NCI-H1417 treated with DMSO at 0.1 percent for 48 hours (cell line): ENCODE data around the gene TK2.
"Not testable (repeated sequence)": the region's sequence is repeated elsewhere in the genome, so short reads cannot be mapped to it uniquely, and the experiment has no call there.

Experiments
- DNase-seq: peaks from one replicate; lab custom pipeline; 2025; lab: John Stamatoyannopoulos, UW

TK2 gene

DNA sequence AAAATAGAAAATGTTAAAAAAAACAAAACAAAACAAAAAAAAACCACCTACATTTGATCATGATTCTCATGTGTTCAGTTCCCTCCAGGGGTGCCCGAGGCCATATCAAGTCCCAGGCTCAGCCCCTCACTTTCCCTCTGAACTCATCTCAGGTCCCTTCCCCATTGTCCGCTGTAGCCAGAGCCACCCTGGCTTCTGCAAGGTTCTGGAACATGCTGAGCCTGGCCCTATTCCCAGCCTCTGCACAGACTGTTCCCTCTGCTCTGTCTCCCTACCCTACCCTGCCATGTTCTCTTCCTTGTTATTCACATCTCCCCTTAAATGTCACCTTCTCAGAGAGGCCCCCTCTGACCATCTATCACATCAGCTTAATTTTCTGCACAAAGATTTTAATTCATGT is 46.9 kb downstream of the TK2 start:
- no peak for DNase-seq

DNA sequence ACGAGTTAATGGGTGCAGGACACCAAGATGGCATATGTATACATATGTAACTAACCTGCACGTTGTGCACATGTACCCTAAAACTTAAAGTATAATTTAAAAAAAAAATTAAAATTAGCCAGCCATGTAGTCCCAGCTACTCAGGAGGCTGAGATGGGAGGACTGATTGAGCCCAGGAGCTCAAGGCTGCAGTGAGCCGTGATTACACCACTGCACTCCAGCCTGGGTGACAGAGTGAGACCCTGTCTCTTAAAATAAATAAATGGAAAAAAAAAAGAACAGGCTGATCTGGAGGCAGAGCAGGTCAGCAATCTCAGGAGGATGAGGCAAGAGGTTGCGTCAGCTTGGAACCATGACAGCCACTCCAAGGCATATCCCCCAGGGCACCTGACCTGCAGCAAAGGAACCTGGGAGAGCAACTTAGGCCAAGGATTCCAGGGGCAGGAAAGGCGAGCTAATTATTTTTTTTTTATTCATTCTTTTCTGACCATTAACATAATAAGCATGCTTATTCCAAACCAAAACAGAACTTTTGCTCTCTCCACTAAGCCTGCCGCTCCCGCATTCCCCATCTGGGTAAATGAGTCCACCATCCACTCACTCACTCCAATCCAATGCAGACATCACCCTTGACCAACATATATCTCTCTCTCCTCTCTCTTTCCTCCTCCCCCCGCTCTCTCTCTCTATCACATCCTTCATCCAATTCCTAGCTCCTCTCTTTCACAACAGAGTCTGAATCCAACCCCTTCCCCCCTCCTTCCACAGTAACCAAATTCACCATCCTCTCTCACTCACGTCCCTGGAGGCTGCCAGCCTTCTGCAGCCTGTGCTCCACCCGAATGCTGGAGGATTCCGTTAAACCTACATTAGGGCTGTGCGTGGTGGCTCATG is 47.7 kb downstream of the TK2 start:
- DNase-seq = no peak

DNA sequence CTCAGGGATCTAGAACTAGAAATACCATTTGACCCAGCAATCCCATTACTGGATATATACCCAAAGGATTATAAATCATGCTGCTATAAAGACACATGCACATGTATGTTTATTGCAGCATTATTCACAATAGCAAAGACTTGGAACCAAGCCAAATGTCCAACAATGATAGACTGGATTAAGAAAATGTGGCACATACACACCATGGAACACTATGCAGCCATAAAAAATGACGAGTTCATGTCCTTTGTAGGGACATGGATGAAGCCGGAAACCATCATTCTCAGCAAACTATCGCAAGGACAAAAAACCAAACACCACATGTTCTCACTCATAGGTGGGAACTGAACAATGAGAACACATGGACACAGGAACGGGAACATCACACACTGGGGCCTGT is 48.4 kb downstream of the TK2 start:
- not testable (repeated sequence) for DNase-seq

DNA sequence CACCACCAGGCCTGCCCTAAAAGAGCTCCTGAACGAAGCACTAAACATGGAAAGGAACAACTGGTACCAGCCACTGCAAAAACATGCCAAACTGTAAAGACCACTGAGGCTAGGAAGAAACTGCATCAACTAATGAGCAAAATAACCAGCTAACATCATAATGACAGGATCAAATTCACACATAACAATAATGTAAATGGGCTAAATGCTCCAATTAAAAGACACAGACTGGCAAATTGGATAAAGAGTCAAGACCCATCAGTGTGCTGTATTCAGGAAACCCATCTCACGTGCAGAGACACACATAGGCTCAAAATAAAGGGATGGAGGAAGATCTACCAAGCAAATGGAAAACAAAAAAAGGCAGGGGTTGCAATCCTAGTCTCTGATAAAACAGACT is 52.0 kb downstream of the TK2 start:
- DNase-seq = not testable (repeated sequence)

DNA sequence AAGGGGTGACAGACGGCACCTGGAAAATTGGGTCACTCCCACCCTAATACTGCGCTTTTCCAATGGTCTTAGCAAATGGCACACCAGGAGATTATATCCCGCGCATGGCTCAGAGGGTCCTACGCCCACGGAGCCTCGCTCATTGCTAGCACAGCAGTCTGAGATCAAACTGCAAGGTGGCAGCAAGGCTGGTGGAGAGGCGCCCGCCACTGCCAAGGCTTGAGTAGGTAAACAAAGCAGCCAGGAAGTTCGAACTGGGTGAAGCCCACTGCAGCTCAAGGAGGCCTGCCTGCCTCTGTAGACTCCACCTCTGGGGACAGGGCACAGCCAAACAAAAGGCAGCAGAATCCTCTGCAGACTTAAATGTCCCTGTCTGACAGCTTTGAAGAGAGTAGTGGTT is 53.7 kb downstream of the TK2 start:
- not testable (repeated sequence) for DNase-seq

DNA sequence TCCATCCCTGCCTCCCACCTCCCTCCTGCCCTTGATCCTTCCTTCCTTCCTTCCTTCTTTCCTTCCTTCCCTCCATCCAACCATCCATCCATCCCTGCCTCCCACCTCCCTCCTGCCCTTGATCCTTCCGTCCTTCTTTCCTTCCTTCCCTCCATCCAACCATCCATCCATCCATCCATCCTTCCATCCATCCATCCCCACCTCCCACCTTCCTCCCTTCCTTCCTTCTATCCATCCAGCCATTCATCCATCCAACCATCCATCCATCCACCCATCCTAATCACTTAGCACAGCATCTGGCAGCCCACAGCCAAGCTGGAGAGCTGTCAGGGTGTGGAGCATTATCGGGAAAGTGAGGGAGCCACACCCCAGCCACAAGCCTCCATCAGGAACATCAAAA is 54.5 kb downstream of the TK2 start:
- no peak for DNase-seq

DNA sequence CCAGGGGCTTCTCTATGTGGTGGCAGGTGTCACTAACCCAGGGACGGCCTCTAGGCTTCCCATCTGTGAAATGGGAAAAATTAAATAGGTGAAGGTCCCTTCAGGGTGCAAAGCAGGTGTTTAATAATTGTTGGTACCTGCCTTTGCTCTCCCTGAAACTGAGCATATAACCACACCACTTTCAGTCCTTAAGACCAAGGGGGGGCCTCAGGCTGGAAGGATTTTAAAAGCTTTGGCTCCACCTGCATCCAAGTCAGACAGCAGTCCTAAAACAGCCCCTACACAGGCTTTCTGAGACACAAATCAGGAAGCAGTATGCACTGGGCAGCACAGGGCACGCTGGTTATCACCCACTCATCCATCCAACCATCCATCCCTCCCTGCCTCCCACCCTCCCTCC is 55.0 kb downstream of the TK2 start:
- no peak for DNase-seq

DNA sequence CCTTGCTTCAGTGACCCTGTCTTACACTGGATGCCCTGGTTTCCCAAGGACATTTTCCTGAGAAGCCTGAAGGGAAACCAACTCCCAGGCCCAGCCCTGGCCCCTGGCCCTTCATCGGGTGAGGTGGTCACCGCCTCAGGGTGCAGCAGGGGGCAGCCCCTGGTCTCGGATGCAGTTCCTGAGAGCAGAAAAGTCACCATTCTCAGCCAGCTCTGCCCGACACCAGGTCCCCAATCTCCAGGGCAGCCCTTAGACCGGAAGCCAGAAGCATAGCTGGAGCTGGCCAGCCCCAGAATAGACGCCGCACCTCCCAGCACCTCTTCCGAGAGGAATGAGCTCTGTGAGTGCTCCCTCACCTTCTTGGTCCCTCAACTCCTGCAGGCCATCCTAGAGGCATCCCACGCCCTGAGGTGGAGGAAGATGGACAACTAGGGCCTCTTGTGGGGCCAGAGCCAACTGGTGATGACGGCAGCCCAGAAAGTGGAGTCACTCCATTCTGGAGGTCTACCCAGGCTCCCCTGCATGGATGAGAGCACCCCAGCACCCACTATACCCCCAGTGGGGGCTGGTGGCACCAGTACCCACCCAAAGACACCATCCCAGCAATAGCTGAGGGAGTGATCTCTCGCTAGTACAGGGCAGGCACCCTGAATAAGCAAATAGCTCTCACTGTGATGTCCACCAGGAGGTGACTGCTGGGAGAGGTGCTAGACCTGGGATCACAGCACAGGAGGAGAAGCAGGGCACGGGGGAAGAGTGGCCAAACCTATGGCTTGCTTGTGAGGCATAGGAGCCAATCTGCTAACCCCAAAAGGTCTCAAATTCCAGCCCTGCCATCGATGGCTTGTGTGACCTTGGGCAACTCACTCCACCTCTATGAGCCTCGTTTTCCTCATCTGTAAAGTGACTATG is 56.2 kb downstream of the TK2 start:
- no peak for DNase-seq

DNA sequence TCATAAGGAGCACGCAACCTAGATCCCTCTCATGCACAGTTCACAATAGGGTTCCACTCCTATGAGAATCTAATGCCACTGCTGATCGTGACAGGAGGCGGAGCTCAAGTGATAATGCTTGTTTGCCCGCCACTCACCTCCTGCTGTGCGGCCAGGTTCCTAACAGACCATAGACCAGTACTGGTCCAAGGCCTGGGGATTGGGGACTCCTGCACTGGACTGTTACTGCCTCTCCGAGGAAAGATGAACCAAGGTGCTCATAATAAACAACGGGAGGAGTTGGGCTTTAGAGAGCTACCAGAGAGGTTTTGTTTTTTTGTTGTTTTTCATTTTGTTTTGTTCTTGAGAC is 58.2 kb downstream of the TK2 start:
- DNase-seq = no peak

DNA sequence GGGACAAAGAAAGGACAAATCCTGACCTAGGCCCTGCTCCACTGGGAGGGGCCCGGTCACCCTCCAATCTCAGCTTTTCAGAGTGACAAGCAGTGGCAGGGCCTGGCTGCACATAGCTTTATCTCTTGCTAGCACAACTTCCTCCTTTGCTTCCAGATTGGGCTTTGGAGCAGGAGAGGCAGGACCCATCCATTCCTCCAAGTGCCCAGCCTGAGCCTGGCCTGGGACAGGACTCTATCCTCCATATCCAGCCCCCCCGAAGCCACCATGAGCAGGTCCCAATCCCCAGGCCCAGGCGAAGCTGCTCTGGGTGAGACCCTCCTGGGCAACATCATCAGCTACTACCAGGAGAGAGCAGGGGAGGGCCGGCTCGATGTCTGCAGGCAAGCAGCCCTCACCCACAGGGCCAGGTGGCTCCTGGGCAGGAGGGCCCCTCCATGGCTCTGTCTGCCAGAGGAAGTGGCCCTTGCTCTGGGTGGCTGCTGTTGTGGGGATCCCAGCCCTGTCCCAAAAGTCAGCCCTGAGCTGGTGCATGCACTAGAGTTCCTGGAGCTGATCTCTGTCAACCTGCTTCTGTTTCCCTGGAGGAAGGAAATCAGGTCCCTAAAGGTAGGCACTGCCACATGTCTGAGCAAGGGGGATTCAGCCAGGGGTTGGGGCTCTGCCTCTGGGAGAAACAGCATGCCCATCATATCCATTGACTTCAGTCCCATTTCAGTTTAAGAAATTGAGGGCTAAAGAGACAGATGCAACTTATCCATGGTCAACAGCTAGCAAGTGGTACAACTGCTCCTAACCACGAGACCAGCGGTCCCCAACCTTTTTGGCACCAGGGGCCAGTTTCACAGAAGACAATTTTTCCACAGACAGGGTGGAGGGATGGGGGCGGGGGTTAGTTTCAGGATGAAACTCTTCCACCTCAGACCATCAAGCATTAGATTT is 58.9 kb downstream of the TK2 start:
- DNase-seq = no peak

DNA sequence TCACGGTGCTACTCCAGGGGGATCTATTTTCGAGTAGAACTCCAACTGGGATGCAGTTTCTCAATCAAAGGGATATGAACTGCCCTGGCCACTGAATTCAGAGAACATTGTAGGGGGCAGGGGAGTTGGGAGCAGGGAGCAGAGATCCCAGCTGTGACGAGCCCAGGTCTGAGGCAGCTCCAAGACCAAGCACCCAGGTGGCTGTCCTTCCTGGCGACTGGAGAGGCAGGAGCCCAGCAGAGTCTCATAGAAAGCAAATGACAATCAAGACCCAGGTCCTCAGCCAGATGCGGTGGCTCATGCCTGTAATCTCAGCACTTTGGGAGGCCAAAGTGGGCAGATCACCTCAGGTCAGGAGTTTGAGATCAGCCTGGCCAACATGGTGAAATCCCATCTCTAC is 60.1 kb downstream of the TK2 start:
- no peak for DNase-seq

DNA sequence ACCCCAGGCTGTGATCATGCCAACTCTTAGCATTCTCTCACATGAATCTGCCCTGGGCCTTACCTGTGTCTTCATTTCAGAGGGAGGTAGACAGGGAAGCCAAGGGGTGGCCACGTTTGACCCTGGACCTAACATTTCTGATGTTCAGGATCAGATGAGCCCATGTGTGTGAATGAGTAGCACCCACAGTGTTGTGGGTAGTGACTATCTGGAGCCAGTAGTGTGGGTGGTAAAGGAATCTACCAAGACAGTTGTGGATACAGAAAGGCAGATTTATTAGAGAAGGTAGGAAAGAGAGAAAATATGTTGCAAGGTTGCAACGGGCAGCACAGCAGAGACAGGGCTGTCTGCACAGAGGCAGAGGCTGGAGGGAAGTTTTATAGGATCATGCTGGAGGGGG is 60.5 kb downstream of the TK2 start:
- no peak for DNase-seq

DNA sequence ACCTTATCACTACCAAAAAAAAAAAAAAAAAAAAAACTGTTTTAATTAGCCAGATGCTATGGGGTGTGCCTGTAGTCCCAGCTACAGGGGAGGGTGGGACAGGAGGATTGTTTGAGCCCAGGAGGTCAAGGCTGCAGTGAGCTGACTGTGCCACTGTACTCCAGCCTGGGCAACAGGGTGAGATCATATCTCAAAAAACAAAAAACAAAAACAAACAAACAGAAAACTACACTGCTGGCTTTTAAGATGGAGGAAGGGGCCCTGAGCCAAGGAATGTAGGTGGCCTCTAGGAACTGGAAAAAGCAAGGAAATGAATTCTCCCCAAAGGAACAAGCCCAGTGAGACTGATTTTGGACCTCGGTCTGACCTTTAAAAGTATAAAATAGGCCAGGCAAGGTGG is 61.4 kb downstream of the TK2 start:
- DNase-seq = no peak

DNA sequence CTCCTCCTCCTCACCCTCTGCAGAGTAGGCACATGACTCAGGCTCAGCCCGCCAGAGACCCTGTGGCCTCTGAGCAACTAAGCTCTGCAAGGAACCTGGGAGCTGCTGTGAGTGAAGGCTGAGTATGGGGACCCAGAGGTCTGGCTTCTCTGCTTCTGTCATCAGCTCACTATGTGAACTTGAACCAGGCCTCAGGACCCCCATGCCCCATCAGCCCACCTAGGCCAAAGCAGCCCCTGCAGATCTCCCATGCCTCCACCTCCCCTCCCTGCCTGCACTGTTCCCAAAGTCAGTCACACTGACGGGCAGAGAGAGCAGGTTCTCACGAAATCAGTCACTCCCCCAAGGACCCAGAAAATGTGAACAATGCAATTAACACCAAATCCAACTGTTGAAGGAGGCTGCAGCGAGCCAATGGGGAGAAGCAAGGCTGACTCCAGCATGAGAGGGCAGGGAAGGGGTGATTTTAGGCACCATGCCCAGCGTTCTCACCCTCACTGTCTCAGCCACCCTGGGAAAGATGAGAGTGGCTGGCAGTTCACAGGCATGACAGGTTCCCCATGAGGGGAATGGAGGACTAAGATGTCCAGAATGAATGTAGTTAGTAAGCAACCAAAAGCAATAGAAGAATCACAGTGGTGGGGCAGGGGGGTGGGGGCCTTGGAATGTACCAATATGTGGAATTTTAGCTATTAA is 62.2 kb downstream of the TK2 start:
- DNase-seq = no peak

DNA sequence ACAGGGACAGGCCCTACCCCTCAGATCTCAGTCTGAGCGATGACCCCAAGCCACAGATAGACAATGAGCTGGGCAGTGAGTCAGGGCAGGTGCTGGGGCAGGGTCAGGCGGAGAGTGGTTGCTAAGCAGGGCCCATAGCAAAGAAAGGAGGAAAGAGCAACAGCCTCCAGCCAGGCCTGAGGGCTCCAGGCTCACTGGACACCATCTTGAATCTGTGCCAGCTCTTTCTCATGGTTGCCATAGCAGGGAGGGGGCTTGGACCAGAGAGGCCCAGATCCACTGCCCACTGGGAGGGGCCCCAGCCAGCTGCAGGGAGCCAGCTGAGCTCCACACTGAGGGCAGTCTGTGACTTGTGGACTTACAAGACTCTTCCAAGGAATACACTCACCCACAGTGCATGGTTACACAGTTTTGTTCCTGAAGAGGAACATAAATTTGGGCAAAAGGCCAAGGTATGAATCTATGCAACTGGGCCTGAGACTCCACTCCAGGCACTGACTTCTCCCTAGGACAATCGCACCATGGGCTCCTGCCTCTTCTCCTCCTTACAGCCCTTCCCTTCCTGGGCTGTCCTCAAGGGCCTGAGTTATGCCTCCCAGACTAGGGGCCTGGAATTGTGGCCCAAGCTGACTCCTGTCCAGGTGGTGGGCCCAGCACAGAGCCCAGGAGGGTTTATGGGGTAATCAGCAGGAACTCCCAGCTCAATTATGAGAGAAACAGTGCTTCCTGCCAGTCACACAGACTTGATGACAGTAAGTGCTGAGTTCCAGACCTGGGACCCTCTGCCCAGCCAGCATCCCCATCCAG is 62.9 kb downstream of the TK2 start:
- DNase-seq = no peak

DNA sequence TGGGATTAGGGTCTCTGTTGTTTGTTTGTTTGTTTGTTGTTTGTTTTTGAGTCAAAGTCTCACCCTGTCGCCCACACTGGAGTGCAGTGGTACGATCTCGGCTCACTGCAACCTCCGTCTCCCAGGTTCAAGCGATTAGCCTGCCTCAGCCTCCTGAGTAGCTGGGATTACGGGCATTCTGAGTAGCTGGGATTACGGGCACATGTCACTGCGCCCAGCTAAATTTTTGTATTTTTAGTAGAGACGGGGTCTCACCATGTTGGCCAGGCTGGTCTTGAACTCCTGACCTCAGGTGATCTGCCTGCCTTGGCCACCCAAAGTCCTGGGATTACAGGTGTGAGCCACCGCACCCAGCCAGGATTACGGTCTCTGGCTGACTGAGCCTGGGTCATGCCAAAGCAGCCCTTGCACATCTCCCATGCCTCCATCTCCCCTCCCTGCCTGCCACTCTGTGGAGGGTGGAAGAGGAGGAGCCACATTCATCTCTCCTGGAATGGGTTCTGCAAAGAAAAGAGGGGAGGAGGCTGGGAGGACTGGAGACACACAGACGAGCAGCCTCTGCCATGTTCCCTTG is 63.6 kb downstream of the TK2 start:
- DNase-seq = no peak

DNA sequence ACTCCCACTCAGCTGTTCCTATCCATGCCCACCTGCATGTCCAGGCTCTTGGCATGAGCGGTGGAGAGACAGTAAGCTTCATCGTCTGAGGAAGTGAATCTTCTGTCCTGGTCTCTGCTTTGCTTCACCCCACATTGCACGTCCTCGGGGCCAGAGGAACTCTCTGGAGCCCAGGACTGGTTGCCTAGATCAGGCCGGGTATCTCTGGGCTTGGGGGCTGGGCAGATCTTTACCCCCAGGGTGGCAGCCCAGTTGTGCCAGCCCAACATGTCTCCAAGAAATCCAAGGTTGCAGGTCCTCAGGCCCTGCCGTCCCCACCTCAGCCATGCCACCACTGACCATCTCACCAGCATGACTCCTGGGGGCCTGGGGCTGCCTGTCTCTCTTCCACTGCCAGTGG is 64.5 kb downstream of the TK2 start:
- no peak for DNase-seq

DNA sequence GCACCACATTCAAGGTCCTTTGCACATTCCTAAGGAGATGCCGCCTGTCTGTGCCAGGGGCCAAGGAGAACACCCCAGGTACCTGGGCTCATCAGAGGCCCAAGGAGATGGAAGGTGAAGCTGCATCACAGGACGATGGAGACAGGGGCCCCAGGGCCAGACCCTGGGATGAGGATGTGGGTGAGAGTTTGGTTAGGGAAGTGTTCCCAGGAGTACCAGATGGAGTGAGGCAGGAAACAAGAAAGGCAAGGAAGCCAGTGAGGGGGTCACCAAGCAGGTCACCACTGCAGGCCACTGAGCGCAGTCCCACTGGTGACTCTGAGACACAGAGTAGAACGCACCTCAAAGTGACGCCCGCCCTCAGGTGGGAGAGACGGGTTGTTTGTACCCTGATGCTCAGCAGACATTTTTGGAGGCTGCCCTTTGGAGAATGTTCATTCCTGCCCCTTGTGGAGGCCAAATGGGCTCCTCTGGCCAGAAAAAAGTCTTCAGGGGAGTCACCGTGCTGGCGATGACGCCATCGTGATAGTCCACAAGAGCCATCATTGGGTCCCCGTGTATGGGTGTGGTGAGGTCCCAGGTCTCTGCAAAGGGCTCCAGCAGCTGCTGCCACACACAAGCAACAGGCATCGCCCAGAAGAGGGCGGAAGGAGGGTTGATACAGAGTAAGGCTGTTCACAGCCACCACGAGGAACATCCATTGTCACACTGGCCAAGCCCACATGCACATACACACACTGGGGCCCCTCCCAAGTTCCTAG is 65.3 kb downstream of the TK2 start:
- no peak for DNase-seq

DNA sequence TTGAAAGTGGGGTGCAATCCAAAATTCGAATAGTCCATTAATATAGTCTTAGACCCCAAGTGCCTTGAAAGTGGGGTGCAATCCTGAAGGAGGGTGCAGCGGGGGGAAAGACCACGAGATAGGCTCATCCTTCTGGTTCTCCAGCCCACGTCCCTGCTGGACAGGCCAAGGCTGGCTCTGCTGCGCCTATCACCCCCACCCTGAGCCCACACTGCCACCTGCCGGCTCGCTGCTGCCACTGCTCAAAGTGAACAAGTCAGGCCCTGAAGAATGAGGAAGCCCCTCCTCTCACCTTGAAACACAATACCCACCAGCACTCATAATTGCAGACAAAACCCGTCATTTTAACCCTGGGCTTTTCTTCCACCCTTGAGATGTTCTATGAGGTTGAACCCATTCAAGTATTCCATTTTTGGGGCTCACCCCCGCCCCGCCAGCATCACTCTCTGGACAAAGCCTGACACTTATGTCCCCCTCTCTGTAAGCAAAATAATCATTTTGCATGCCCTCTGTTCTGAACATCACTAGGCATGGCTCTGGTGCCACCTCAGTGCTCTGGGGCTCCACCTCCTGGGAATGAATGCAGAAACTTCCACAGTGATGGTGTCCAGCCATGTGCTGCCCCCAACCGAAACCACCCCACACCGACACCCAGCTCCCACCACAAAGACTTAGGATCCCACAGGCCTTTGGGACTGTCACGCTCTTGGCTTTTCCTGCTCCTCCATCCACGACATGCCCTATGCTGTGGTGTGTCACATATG is 66.1 kb downstream of the TK2 start:
- DNase-seq = no peak
